ENCODE measurements around the gene WASHC4. TPM values are rescaled to one million over a fixed set of nuclear protein-coding genes. Genes with fewer than 3 reads are reported as not detected.

WASHC4 gene
- total RNA-seq, 1 donor from 2014 or later = 169 TPM

GRCh38 chr12:105205322-105206048 lies 98.0 kb downstream of the WASHC4 start:
- no peak for DNase-seq (ENCODE audit: low read depth)

GRCh38 chr12:105206686-105207374 lies 99.3 kb downstream of the WASHC4 start:
- no peak for DNase-seq (ENCODE audit: low read depth)

DNA sequence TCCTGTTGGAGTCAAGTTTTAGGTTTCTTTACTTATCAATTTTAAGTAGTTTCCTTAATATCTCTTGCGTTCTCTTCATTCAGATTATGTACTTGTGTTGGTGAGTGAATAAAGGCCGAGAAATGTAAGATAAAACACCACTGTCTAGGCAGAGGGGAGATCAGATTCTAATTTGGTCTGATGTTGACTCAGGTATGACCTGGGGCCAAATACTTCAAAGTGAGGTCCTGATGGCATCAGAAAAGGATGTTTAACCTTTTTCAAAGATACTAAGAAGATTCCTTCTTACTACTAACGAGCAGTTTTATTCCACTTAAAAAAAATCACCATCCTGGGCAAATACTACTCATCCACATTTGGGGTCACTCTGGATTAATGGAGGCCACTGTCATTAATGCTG lies 101.6 kb downstream of the WASHC4 start:
- DNase-seq (ENCODE audit: low read depth) = no peak

DNA sequence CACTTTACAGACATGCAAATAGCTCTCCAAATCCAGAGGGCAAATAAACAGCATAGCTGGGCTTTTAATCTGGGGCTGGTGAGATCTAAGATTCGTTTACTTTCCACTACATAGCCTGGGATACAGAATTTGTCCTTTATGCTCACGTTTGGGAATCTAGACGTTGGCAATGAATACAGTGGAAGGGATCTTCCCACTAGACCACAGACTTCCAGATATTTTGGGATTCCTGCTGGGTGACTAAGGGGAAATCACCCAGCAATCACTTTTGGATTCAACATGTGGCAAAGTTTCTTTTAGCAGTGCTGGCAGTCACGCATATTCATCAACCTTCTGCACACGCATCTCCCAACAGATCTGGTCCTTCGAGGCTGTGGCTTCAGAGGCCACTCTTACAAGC lies 104.9 kb downstream of the WASHC4 start:
- peak; percentile 16 for DNase-seq (ENCODE audit: low read depth)

GRCh38 chr12:105214148-105214547 lies 106.6 kb downstream of the WASHC4 start:
- peak; percentile 37 for DNase-seq (ENCODE audit: low read depth)

DNA sequence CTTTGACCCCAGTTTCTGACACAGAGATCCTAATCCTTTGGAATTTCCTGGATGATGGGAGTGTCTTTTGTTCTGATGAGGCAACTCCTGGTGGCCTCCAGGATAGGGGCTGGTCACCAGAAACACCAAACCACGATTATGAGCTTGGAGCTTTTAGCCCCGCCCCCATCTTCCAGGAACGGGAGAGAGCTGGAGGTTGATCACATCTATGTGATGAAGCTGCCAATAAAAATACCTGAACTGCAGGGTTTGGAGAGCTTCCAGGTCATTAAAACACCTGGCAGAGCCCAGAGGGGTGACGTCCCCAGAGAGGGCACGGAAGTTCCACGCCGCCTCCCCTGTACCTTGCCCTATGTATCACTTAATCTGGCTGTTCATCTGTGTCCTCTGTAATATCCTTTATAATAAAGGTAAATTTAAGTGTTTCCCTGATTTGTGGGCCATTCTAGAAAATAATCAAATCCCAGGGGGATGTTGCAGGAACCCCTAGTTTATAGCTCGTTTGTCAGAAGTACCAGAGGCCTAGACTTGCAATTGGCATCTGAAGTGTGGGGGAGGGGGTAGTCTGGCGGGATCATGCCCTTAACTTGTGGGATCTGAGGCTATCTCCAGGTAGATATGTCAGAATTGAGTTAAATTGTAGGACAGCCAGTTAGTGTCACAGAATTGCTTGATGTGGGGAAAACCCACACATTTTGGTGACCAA lies 107.3 kb downstream of the WASHC4 start:
- DNase-seq (ENCODE audit: low read depth) = peak; percentile 62

GRCh38 chr12:105218434-105218833 lies 110.9 kb downstream of the WASHC4 start:
- no peak for DNase-seq (ENCODE audit: low read depth)

Other genes with a start within 250 kb of the WASHC4 start
- gene SLC41A2, start 149.4 kb upstream of the WASHC4 start, total RNA-seq = 99.2 and 152 TPM in 2 replicates
- 4.5 and 13.5 TPM in 2 replicates for gene NOPCHAP1, start 121.4 kb upstream of the WASHC4 start, total RNA-seq
- 0.65 and 1.9 TPM in 2 replicates for gene ALDH1L2, start 23.3 kb upstream of the WASHC4 start, total RNA-seq
- 39.9 and 111 TPM in 2 replicates for gene APPL2, start 128.4 kb downstream of the WASHC4 start, total RNA-seq
- 468 and 490 TPM in 2 replicates for gene C12orf75, start 223.0 kb downstream of the WASHC4 start, total RNA-seq

All from renal cortical epithelial cell (primary cell).